NCI-H524 (cell line): Measurements from ENCODE around the gene RNF166.
"Not testable (repeated sequence)": the region's sequence is repeated elsewhere in the genome, so short reads cannot be mapped to it uniquely, and the experiment has no call there.

ENCODE experiments used
- DNase-seq, 2 experiments: peaks; one replicate each; lab custom pipeline; 2025; lab: John Stamatoyannopoulos, UW

The RNF166 gene

GRCh38 chr16:88673716-88674379, 32.4 kb downstream of the RNF166 start:
- no peak for DNase-seq

- peak in 1 of 2 experiments; percentile 65 for DNase-seq
Observed at GRCh38 chr16:88672776-88673175, 33.4 kb downstream of the RNF166 start.

GRCh38 chr16:88671806-88672205, 34.4 kb downstream of the RNF166 start:
- no peak for DNase-seq

DNA sequence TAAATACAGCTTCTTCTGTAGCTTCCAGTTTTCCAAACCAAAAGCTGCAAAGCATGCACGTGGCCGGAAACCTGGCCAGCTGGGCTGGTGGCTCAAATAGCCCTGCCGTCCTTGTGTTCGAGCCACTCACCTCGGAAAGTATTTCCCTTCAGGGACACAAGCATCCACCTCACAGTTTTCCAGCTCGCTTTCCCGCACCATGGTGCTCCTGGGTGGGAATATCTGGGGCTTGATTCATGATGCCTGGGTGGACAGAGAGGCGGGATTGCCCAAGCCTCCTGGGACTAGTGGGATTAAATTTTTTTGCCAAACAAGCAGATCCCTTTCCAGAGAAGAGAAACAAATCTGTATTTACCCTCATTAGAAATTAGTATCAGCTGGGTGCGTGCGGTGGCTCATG, 36.2 kb downstream of the RNF166 start:
- DNase-seq = no peak

DNA sequence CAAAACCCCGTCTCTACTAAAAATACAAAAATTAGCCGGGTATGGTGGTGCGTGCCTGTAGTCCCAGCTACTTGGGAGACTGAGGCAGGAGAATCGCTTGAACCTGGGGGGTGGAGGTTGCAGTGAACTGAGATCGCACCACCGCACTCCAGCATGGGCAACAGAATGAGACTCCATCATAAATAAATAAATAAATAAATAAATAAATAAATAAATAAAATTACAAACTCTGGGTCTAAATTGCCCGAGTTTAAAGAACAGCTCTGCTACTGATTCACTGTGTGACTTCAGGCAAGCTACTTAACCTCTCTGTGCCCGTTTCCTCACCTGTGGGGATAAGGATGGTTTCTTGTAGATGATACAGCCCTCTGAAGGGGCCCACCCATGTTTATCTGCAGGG, 36.7 kb downstream of the RNF166 start:
- DNase-seq = not testable (repeated sequence)

DNA sequence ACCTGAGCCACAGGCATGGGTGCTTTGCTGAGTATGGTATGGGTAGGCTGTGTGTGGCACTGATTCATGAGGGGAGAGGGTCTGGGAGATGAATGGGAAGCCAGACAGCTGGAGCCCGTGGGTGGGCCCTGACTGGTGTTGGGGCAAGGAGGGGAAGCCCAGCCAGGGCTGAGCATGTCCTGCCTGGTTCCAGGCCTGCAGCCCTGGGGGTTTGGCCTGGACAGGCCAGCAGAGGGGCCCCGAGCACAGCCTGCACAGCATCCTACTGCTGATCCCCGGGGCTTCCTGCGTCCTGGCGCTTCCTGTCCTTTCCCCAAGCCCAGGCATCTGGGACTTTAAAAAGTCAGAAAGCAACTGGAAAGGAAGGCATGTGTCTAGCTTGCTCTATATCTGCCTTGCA, 38.7 kb downstream of the RNF166 start:
- DNase-seq = no peak

DNA sequence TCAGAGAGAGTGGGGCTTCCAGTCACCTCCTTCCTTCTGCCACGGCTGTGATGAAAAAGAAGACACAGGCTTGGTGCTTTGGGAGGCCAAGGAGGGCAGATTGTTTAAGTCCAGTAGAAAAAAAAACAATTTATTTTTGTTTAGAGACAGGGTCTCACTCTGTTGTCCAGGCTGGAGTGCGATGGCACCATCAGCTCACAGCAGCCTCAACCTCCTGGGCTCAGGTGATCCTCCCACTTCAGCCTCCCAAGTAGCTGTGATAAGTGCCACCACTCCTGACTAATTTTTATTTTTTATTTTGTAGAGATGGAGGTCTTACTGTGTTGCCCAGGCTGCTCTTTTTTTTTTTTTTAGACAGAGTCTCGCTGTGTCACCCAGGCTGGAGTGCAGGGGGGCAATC, 40.6 kb downstream of the RNF166 start:
- DNase-seq = no peak

DNA sequence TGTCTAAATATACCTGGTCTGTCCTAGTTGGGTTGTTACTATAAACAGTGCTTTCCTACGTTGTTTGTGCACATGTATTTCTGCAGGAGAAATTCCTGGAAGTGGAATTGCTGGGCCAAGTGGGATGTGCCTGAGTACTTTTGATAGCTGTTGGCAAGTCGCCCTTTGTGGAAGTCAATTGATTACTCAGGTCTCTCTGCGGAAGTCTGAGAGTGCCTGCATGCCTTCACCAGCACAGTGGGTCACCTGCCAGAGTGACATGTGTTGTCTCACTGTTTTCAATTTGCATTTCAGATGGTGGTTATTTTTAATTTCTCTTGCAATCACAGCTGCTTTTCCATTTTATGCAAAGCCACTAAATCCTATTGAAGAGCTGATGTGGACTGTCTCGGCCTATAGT, 41.1 kb downstream of the RNF166 start:
- no peak for DNase-seq

DNA sequence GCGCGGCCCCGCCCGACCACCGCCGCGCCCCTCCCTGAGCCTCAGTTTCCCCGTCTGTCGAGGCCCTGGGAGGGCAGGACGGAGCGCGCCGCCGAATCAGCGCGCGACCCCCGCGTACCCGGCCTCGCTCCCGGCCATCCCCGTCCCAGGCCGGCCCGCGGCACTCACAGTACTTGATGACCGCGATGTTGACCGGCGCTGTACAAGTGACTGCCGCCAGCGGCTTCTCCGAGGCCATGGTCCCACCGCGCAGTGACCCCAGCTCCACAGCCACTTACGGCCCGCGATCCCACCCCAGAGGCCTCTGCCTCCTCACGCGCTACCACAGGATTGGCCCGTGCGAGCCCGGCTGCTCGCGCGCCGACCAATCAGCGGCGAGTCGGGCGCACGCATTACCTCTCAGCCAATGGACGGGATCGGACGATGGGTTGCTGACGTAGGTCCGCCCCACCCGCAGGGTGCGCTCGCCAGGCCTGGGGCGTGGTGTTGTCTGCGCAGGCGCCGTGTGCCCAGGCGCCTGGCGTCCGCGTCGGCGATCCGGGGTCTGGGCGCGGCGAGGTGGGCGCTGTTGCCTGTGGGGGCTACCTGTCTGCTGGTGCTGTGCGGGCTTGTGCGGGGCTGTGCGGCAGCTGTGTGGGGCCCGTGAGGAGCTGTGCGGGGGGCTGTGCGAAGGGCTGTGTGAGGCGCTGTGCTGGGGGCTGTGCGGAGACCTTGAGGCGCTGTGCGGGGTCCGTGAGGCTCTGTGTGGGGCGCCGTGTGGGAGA, 43.2 kb downstream of the RNF166 start, which contains the start of gene MVD:
TSS of gene MVD (minus strand) at position 249 of the 764 bp plus-strand sequence. CDS start at position 238, 11 bp downstream.
- peak; percentile 91 to 99 for DNase-seq

DNA sequence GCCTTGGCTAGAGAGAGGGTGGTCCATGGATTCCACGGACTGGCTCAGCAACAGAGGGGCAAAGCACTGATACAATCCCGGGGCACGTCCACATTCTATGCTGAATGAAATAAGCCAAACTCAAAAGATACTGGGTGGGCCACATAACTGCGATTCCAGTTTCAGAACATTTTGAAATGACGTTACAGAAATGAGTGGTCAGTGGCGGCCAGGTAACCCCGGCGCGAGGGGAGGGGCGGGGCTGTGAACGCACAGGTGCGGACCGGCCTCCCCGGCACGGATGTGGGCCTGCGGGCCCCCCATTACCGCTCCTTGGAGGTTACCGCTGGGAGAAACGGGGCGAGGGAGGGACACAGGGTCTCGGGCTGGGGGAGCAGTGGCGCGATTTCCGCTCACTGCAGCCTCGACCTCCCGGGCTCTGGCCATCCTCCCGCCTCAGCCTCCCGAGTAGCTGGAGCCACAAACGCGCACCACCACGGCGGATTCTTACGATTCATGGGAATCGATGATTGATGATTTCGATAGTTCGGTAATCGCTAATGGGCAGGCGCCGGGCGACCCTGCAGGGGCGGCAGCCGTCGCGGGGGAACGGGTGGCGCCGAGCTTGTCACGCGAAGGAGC, 43.9 kb downstream of the RNF166 start:
- DNase-seq = no peak

- no peak for DNase-seq
Observed at GRCh38 chr16:88661468-88661867, 44.7 kb downstream of the RNF166 start.

DNA sequence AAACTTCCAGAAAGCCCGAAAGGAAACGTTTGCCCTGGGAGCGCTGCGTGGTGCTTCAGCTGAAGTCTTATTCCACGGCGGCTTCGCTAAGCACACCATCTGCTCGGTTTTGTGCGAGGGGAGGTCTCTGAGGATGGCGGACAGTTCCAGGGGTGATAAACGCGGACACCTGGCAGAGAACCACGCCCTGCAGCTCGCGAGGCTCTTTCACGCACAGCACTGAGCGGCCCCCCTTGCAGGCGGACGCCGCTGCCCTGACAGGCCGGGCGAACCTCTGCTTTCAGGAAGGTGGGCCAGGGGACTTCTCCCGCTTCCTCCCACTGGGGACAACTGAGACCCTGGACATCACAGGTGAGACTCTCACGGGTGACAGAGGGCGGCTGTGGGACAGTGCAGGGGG, 47.0 kb downstream of the RNF166 start:
- DNase-seq = peak; percentile 19 to 62

GRCh38 chr16:88658714-88659113, 47.5 kb downstream of the RNF166 start:
- no peak for DNase-seq

DNA sequence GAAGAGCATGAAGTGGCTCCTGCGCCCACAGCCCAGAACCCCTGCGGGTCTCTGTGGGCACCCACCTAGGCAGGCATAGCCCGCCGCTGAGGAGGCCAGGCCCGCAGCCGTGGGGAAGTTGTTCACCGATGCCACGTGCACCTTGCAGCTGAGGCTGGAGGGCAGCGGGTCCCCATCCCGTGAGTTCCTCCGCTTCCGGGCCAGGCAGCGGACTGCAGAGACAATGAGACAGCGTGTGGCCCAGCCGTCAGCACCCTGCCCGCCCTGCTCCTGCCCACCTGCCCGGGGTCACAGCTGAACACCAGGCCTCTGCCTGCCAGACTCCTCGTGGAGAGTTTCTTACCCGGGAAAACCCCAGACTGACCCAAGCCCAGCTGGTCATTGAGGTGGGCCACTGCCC, 48.8 kb downstream of the RNF166 start:
- DNase-seq = no peak

DNA sequence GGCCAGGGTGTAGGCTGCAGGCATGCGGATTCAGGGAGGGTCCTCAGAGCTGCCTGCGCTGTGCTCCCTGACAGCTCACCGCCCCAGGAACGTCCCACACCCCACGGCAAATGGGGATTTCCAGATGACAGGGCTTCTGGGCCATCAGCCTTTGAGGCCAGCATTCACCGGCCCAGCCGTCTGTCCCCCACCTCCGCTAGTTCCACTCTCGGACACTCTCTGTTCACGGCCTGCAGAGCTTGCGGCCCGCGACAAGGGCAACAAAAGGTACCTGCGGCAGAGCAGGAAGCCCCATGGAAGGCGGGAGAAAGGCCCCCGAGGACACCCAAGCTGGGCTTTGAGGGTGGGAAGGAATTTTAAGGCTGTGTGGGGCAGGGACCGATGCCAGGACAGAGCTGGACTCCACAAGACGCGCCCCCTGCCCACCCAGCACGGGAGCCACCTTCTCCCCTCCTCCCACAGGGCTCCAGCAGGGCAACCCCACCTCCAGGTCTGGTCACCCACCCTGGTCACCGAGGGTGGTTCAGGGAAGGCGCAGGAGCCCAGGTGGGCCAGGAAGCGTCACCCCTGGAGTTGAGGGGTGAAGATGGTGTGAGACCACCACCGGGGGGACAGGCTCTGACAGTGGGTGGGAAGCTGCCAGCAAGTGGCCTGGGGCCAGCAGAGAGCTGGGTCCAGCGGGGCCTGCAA, 49.8 kb downstream of the RNF166 start:
- DNase-seq = no peak

- DNase-seq = no peak
Observed at GRCh38 chr16:88655733-88656281, 50.4 kb downstream of the RNF166 start.

- DNase-seq = no peak
Observed at GRCh38 chr16:88655053-88655732, 51.0 kb downstream of the RNF166 start.

DNA sequence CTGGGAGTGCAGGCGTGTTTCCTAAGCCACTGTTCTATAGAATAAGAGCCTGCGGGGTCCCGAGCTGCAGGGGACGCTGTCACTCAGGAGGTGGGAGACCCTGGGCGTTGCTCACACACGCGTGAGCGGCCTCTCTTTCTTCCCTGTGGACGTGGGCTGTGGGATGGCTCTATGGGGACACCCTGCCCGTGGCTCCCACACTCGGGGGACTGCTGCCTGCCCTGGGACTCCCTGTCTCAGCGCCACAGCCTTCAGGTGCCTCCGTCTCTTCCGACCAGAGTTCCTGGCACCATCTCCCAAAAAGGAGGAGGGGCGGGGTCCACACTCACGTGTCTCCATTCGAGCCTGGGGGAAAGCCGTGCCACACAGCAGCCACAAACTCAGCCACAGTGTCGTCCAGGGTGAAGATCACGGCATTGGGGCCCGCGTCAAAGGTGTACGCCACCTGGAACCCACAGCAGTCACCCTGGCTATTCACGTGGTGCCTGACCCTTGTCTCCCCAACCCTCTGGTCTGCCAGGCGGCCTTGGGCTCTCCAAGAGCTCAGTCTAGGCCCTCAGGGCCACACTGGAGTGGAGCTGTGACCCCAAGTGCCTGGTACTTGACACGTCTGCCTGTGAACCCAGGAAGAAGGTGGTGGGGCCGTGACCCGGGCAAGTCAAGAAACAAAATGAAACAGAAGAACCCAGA, 51.7 kb downstream of the RNF166 start:
- DNase-seq = no peak

- DNase-seq = no peak
Observed at GRCh38 chr16:88653596-88654362, 52.4 kb downstream of the RNF166 start.

DNA sequence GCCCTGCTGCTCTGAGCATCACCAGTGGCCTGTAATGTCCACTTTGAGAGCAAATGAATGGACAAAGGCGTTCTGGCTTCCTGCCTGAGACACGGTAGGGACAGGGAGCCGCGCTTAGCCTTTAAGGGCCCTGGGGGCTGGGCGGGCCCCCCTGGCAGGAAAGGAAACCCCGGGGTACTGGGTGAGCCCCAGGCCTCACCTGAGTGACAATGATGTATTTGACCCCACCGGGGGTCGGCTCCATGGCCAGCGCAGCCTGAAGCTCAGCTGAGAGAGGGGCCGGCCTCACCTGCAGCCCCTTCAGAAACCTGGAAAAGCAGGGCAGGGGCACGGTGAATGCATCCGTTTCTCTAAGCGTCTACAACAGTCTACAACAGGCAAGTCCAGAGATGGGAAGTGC, 53.1 kb downstream of the RNF166 start:
- no peak for DNase-seq
